ENCODE data around the gene SOCS1. TPM values are rescaled to one million over a fixed set of nuclear protein-coding genes. Genes with fewer than 3 reads are reported as not detected.
"Not testable (repeated sequence)": the region's sequence is repeated elsewhere in the genome, so short reads cannot be mapped to it uniquely, and the experiment has no call there.

The SOCS1 gene
- total RNA-seq, 4 donors from 2014 or later, result 3.8 to 11.1 (median 6.1) TPM

DNA sequence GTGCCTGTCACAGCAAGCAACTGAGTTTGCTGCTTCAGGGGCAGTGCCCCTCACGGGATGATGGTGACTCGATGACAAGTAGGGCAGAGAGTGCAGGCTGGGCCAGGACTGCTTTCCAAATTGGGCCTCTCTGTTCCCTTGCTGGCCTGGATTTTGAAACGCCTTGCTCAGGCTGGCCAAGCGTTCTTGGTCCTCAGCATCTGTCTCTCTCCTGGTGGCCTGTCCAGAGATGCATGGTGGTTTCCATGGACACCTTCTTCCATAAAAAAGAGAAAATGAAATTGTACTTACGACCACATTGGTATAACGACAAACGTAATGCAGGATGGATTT, 44.5 kb upstream of the SOCS1 start:
- H3K9me3 ChIP-seq, result no peaks in the 10 kb centered on the region
- peaks cover 13 to 15% (median 14%) of the 10 kb centered on the region in 4 donors for H3K4me1 ChIP-seq
- H3K27ac ChIP-seq (replicated peaks in 1 of 4), result no peak overlapping the region
- TF ChIP-seq POLR2A (IDR thresholded peaks at IDR 0.05; ENCODE audit: low read depth) (no peak), POLR2AphosphoS5 (IDR thresholded peaks at IDR 0.05) (no peak), EP300 (IDR thresholded peaks at IDR 0.05) (no peak)
- TF ChIP-seq, protein P1, sequence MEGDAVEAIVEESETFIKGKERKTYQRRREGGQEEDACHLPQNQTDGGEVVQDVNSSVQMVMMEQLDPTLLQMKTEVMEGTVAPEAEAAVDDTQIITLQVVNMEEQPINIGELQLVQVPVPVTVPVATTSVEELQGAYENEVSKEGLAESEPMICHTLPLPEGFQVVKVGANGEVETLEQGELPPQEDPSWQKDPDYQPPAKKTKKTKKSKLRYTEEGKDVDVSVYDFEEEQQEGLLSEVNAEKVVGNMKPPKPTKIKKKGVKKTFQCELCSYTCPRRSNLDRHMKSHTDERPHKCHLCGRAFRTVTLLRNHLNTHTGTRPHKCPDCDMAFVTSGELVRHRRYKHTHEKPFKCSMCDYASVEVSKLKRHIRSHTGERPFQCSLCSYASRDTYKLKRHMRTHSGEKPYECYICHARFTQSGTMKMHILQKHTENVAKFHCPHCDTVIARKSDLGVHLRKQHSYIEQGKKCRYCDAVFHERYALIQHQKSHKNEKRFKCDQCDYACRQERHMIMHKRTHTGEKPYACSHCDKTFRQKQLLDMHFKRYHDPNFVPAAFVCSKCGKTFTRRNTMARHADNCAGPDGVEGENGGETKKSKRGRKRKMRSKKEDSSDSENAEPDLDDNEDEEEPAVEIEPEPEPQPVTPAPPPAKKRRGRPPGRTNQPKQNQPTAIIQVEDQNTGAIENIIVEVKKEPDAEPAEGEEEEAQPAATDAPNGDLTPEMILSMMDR (IDR thresholded peaks at IDR 0.05), result no peak
- no peak for DNase-seq (ENCODE audit: extremely low spot score)
- no peak overlapping the region for H3K4me3 ChIP-seq
- intact Hi-C loops (cut with DNase I), result no loop called here
- 91% methylated on average over 7 of the region's 7 CpGs for WGBS
- H3K36me3 ChIP-seq, result no peaks in the 10 kb centered on the region
- no peaks in the 10 kb centered on the region for H3K27me3 ChIP-seq

DNA sequence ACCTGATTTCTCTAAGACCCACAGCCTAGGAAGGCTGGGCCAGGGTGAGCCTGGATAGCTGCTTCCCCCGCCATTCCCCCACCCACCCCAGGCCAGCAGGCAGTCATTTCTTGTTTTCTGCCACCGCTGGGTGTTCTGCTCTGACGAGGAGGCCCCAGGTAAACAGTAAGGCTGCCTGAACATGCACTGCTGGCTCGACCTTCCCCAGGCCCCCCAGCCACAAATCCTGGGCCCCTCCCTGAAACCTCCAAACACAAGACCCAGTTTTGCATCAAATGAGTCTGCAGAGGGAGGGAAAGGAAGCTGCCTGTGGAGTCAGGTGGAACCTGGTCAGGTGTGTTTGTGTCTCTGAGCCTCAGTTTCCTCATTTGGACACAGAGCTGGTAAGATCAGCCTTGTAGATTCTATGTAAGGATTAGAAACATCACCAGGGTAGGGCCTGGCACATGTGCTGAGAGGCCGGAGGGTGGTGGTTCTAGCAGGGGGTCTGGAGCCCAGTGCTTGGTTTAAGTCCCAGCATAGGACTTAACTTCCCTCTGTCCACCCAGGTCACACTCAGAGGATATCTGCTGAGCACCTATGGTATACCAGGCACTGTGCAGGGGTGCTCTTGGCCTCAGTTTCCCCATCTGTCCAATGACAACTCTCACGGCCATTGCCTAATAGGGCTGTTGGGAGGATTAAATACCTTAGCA, 44.0 kb upstream of the SOCS1 start:
- intact Hi-C loops (cut with DNase I), result no loop called here
- peaks cover 13 to 15% (median 14%) of the 10 kb centered on the region in 4 donors for H3K4me1 ChIP-seq
- H3K4me3 ChIP-seq, result no peak overlapping the region
- H3K36me3 ChIP-seq, result no peaks in the 10 kb centered on the region
- WGBS, result 100% methylated on average over 5 of the region's 6 CpGs
- TF ChIP-seq POLR2A (IDR thresholded peaks at IDR 0.05; ENCODE audit: low read depth) (no peak), POLR2AphosphoS5 (IDR thresholded peaks at IDR 0.05) (no peak), EP300 (IDR thresholded peaks at IDR 0.05) (no peak)
- TF ChIP-seq, protein P1 (IDR thresholded peaks at IDR 0.05), result no peak
- no peaks in the 10 kb centered on the region for H3K9me3 ChIP-seq
- H3K27me3 ChIP-seq, result no peaks in the 10 kb centered on the region
- no peak for DNase-seq (ENCODE audit: extremely low spot score)
- H3K27ac ChIP-seq (replicated peaks in 1 of 4), result no peak overlapping the region

DNA sequence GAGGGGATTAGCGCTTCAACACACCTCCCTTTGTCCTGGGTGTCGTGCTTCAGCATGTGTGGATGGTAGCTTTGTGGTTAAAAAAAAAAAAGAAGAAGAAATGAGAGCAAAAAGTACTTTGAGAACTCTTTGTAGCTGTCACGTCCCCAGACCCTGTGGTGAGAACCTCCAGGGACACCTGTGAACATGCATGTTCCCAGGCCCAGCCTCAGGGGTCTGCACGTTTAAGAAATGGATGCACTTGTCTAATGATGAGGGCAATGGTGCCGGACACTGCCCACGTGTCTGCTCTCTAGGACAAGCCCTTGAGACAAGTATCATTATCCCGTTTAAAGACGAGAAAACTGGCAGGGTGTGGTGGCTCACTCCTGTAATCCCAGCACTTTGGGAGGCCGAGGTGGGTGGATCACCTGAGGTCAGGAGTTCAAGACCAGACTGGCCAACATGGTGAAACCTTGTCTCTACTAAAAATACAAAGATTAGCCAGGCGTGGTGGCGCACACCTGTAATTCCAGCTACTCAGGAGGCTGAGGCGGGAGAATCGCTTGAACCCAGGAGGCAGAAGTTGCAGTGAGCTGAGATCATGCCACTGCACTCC, 43.0 kb upstream of the SOCS1 start:
- H3K4me3 ChIP-seq; DNase-seq (ENCODE audit: extremely low spot score); H3K36me3 ChIP-seq; H3K27ac ChIP-seq (replicated peaks in 1 of 4); H3K9me3 ChIP-seq; H3K27me3 ChIP-seq; intact Hi-C loops (cut with DNase I): not testable (repeated sequence)
- peaks cover 13 to 15% (median 14%) of the 10 kb centered on the region in 4 donors for H3K4me1 ChIP-seq
- WGBS, result 91% methylated on average over 13 of the region's 13 CpGs

DNA sequence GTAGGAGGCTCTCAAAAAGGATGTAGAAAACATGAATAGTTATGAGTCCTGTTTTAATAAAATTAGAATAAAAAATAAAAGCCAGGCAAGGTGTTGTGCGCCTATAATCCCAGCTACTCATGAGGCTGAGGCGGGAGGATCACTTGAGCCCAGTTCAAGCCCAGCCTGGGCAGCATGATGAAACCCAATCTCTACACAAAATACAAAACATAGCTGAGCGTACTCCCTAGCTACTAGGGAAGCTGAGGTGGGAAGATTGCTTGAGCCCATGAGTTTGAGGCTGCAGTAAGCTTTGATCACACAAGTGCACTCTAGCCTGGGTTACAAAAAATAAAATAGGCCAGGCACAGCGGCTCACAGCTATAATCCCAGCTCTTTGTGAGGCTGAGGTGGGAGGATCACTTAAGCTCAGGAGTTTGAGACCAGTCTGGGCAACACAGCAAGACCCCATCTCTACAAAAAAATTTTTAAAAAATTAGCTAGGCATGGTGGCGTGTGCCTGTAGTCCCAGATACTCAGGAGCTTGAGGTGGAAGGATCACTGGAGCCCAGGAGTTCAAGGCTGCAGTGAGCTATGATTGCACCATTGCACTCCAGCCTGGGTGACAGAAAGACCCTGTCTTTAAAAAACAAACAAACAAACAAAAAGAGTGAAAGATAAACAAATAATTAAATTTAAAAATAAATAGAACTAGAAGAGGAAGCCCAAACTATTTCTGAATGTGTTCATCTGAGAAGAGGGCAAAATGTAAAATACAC, 42.3 kb upstream of the SOCS1 start:
- TF ChIP-seq, protein P1 (IDR thresholded peaks at IDR 0.05), result no peak
- TF ChIP-seq POLR2A (IDR thresholded peaks at IDR 0.05; ENCODE audit: low read depth) (no peak), POLR2AphosphoS5 (IDR thresholded peaks at IDR 0.05) (no peak), EP300 (IDR thresholded peaks at IDR 0.05) (no peak)
- Histone ChIP-seq H3K27ac (replicated peaks in 1 of 4) (no peak overlapping the region), H3K9me3 (no peaks in the 10 kb centered on the region), H3K4me3 (no peak overlapping the region), H3K4me1 (peaks cover 13 to 15% (median 14%) of the 10 kb centered on the region in 4 donors), H3K27me3 (no peaks in the 10 kb centered on the region), H3K36me3 (no peaks in the 10 kb centered on the region)
- DNase-seq (ENCODE audit: extremely low spot score), result no peak
- intact Hi-C loops (cut with DNase I), result no loop called here
- 94% methylated on average over 5 of the region's 5 CpGs for WGBS

DNA sequence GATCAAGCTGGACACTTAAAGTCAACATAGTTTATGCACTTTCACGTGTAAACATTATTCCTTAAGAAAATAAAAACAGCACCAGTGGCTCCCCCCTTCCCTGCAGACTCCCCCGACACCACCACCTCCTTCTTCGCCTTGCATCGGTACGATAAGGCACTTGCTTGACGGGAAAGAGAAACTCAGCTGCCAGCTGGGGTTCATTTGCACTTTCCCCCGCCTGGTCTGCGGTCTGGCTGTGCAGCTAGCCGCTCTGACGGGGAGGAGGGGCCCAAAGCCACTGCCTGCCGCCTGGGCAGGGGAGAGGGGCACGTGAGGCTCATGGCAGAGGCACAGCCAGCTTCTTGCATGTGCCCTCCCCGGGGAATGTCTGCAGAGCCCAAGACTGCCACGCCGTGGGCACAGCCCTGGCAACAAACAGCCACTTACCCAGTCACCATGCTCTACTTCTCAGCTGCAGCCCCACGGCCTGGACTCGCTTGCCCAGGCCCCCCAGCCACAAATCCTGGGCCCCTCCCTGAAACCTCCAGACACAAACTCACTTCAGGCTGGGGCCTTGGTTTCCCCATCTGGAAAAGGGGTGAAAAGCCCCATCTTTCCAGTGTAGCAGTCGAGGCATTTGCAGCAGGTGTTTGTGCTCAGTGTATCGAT, 41.6 kb upstream of the SOCS1 start:
- Histone ChIP-seq H3K36me3 (no peaks in the 10 kb centered on the region), H3K27ac (replicated peaks in 1 of 4) (no peak overlapping the region), H3K27me3 (no peaks in the 10 kb centered on the region), H3K4me1 (peaks cover 13 to 15% (median 14%) of the 10 kb centered on the region in 4 donors), H3K9me3 (no peaks in the 10 kb centered on the region), H3K4me3 (peak overlapping the region; percentile 31 to 45 (median 36))
- intact Hi-C loops (cut with DNase I), result no loop called here
- 14% methylated on average over 19 of the region's 19 CpGs for WGBS
- no peak for DNase-seq (ENCODE audit: extremely low spot score)
- TF ChIP-seq EP300 (IDR thresholded peaks at IDR 0.05) (no peak), POLR2A (IDR thresholded peaks at IDR 0.05; ENCODE audit: low read depth) (no peak), POLR2AphosphoS5 (IDR thresholded peaks at IDR 0.05) (no peak)
- TF ChIP-seq, protein P1 (IDR thresholded peaks at IDR 0.05), result no peak
